ENCODE data around the gene RAD18. TPM values are rescaled to one million over a fixed set of nuclear protein-coding genes. Genes with fewer than 3 reads are reported as not detected.

The RAD18 gene
- total RNA-seq, 1 experiment from 2014 or later = 42.5 TPM

DNA sequence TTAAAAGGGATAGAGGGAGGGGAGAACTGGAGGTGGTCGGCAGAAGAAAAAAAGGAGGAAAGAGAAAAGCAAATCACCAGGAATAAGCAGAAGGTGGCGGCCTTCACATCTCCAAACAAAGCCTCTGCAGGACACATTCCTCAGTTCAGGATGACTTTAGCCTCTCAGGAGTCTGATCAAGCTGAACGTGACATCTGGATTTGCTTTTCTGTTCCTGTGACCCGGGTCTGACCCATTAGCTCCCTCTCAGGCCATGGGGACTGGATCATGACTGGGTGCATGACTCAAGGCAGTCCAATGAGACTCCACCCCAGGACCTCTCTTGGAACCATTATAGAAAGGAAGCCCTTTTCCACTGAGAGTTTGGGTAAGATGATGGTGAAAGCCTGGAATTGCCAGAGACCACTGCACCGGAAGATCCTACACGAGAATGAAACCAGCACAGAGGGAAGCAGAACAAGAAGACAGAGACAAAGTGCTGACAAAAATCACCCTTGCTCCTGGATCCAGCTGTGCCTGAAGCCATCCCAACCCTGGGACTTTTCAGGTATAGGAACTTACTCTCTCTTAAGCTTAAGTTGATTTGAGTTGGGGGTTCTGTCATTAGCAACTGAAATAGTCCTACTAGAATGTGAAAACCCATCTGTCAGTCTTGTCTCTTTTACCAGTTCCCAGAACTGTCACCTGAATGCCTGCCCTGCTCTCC lies 45.4 kb upstream of the RAD18 start:
- no peaks in the 10 kb centered on the region for H3K36me3 ChIP-seq (ENCODE audit: insufficient read depth, low read length, poor library complexity, severe bottlenecking)
- no peak for DNase-seq (ENCODE audit: low spot score)
- BruUV-seq (replicated peaks) = no TSS peak
- ChIA-PET POLR2A (ENCODE audit: low non-redundant PET) (no interaction called here), CTCF (no interaction called here)
- no peaks in the 10 kb centered on the region for H3K27me3 ChIP-seq (replicated peaks; ENCODE audit: insufficient read depth, low read depth, low read length, poor library complexity)
- intact Hi-C loops (cut with micrococcal nuclease; ENCODE audit: unreplicated experiment) = no loop called here
- TF ChIP-seq EZH2 (IDR thresholded peaks at IDR 0.05; ENCODE audit: borderline replicate concordance, low read depth, low read length, poor library complexity, severe bottlenecking) = no peak
- H3K9me3 ChIP-seq (ENCODE audit: low read depth, low read length, poor library complexity, severe bottlenecking) = no peaks in the 10 kb centered on the region
- H3K27ac ChIP-seq (ENCODE audit: low read depth, low read length, poor library complexity, severe bottlenecking) = no peak overlapping the region
- H3K4me3 ChIP-seq (ENCODE audit: low read depth, low read length, poor library complexity, severe bottlenecking) = no peak overlapping the region
- no peaks in the 10 kb centered on the region for H3K4me1 ChIP-seq (ENCODE audit: insufficient read depth, low read length, poor library complexity, severe bottlenecking)

DNA sequence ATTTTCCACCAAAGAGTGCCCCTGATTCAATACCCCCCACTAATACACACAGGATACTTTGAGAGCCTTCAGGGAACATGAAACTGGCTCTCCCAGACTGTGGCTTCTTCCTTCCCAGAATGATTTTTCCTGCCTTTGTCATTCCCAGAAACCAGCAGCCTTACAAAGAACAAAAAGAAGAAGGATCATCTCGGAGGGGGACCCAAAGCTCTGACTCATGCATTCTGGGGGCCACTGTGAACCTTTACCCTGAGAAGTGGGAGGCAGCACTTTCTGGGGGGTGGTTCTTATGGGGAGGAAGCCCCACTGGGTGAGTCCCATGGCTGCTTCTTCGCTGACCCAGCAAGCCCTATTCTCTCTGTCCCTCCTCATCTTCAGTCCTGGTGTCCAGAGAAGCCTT lies 44.7 kb upstream of the RAD18 start:
- H3K27me3 ChIP-seq (replicated peaks; ENCODE audit: insufficient read depth, low read depth, low read length, poor library complexity) = peaks cover 5% of the 10 kb centered on the region
- H3K9me3 ChIP-seq (ENCODE audit: low read depth, low read length, poor library complexity, severe bottlenecking) = no peaks in the 10 kb centered on the region
- no peaks in the 10 kb centered on the region for H3K36me3 ChIP-seq (ENCODE audit: insufficient read depth, low read length, poor library complexity, severe bottlenecking)
- DNase-seq (ENCODE audit: low spot score) = no peak
- CTCF ChIA-PET = no interaction called here
- no peaks in the 10 kb centered on the region for H3K4me1 ChIP-seq (ENCODE audit: insufficient read depth, low read length, poor library complexity, severe bottlenecking)
- H3K4me3 ChIP-seq (ENCODE audit: low read depth, low read length, poor library complexity, severe bottlenecking) = no peak overlapping the region
- TF ChIP-seq, protein P1, sequence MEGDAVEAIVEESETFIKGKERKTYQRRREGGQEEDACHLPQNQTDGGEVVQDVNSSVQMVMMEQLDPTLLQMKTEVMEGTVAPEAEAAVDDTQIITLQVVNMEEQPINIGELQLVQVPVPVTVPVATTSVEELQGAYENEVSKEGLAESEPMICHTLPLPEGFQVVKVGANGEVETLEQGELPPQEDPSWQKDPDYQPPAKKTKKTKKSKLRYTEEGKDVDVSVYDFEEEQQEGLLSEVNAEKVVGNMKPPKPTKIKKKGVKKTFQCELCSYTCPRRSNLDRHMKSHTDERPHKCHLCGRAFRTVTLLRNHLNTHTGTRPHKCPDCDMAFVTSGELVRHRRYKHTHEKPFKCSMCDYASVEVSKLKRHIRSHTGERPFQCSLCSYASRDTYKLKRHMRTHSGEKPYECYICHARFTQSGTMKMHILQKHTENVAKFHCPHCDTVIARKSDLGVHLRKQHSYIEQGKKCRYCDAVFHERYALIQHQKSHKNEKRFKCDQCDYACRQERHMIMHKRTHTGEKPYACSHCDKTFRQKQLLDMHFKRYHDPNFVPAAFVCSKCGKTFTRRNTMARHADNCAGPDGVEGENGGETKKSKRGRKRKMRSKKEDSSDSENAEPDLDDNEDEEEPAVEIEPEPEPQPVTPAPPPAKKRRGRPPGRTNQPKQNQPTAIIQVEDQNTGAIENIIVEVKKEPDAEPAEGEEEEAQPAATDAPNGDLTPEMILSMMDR (conservative IDR thresholded peaks at IDR 0.05; ENCODE audit: low read depth, low read length) = no peak
- no peak for TF ChIP-seq EZH2 (IDR thresholded peaks at IDR 0.05; ENCODE audit: borderline replicate concordance, low read depth, low read length, poor library complexity, severe bottlenecking)
- intact Hi-C loops (cut with micrococcal nuclease; ENCODE audit: unreplicated experiment) = no loop called here
- no peak overlapping the region for H3K27ac ChIP-seq (ENCODE audit: low read depth, low read length, poor library complexity, severe bottlenecking)
- POLR2A ChIA-PET (ENCODE audit: low non-redundant PET) = no interaction called here
- no TSS peak for BruUV-seq (replicated peaks)

DNA sequence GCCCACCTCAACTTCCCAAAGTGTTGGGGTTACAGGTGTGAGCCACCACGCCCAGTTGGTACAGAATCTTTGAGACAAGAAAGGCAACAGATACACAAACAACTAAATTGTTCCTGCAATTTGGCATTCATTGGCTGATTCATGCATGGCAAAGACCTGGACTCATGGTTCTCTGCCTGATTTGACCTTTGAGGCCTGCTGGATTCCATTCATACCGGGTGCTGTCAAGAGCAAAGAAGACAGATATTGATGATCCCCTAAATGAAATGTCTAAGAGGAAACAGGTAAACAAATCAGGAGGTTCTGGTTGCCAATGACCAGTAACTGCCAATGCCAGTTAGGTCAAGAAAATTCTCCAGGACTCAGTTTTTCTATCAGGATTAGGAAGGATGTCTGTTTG lies 43.9 kb upstream of the RAD18 start:
- CTCF ChIA-PET = no interaction called here

More for the DNA sequence above, 43.9 kb upstream of the RAD18 start:
- H3K4me1 ChIP-seq (ENCODE audit: insufficient read depth, low read length, poor library complexity, severe bottlenecking) = no peaks in the 10 kb centered on the region
- no peak overlapping the region for H3K4me3 ChIP-seq (ENCODE audit: low read depth, low read length, poor library complexity, severe bottlenecking)
- no peaks in the 10 kb centered on the region for H3K9me3 ChIP-seq (ENCODE audit: low read depth, low read length, poor library complexity, severe bottlenecking)
- H3K36me3 ChIP-seq (ENCODE audit: insufficient read depth, low read length, poor library complexity, severe bottlenecking) = no peaks in the 10 kb centered on the region
- BruUV-seq (replicated peaks) = no TSS peak
- intact Hi-C loops (cut with micrococcal nuclease; ENCODE audit: unreplicated experiment) = no loop called here
- no peak for DNase-seq (ENCODE audit: low spot score)
- TF ChIP-seq, protein P1 (conservative IDR thresholded peaks at IDR 0.05; ENCODE audit: low read depth, low read length) = no peak
- TF ChIP-seq EZH2 (IDR thresholded peaks at IDR 0.05; ENCODE audit: borderline replicate concordance, low read depth, low read length, poor library complexity, severe bottlenecking) = no peak
- H3K27me3 ChIP-seq (replicated peaks; ENCODE audit: insufficient read depth, low read depth, low read length, poor library complexity) = peaks cover 13% of the 10 kb centered on the region
- H3K27ac ChIP-seq (ENCODE audit: low read depth, low read length, poor library complexity, severe bottlenecking) = no peak overlapping the region
- POLR2A ChIA-PET (ENCODE audit: low non-redundant PET) = no interaction called here
